ENCODE data around the gene SNORC. TPM values are rescaled to one million over a fixed set of nuclear protein-coding genes. Genes with fewer than 3 reads are reported as not detected.

The SNORC gene
- total and polyA plus RNA-seq, 4 donors: 0.63 to 2.1 (median 1.3) TPM

DNA sequence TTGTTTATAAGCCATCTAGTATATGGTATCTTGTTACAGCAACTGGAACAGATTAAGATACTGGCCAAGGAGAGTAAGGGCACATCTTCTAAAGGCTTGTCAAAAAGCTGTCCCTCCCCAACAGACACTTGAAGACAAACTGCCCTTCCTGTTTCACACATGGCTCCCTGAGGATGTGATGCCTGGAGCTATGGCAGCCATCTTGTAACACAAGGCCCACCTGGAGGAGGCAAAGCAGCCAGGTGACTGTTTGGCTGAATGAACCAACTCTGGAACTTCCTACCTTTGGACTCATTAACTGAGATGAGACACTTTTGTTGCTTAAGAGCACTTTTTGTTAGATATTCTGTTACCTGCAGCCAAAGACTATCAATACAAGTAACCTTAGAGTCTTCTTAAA is 54.4 kb downstream of the SNORC start:
- Histone ChIP-seq H3K27ac (ENCODE audit: low read depth in 1 of 2, low read length in 1 of 2) (no peak overlapping the region), H3K4me1 (ENCODE audit: control insufficient read depth in 5 of 5, insufficient read depth in 5 of 5, low read length in 5 of 5) (peaks cover 0 to 16% (median 4%) of the 10 kb centered on the region in 5 donors), H3K36me3 (ENCODE audit: control insufficient read depth in 4 of 4, insufficient read depth in 4 of 4, low read length in 4 of 4) (no peaks in the 10 kb centered on the region), H3K9ac (ENCODE audit: insufficient read depth in 1 of 2, low read length in 2 of 2) (no peak overlapping the region), H3K4me3 (no peak overlapping the region), H3K9me3 (ENCODE audit: control insufficient read depth in 4 of 4, insufficient read depth in 3 of 4, low read length in 3 of 4) (peaks cover 0 to 6% (median 0%) of the 10 kb centered on the region in 4 donors), H3K27me3 (ENCODE audit: control insufficient read depth in 3 of 3, insufficient read depth in 3 of 3, low read length in 2 of 3) (peaks cover 10 to 39% (median 31%) of the 10 kb centered on the region in 3 donors)
- ATAC-seq (ENCODE audit: insufficient read depth, low FRiP score): no peak
- no peak for DNase-seq
- TF ChIP-seq, protein P1, sequence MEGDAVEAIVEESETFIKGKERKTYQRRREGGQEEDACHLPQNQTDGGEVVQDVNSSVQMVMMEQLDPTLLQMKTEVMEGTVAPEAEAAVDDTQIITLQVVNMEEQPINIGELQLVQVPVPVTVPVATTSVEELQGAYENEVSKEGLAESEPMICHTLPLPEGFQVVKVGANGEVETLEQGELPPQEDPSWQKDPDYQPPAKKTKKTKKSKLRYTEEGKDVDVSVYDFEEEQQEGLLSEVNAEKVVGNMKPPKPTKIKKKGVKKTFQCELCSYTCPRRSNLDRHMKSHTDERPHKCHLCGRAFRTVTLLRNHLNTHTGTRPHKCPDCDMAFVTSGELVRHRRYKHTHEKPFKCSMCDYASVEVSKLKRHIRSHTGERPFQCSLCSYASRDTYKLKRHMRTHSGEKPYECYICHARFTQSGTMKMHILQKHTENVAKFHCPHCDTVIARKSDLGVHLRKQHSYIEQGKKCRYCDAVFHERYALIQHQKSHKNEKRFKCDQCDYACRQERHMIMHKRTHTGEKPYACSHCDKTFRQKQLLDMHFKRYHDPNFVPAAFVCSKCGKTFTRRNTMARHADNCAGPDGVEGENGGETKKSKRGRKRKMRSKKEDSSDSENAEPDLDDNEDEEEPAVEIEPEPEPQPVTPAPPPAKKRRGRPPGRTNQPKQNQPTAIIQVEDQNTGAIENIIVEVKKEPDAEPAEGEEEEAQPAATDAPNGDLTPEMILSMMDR (IDR thresholded peaks at IDR 0.05; ENCODE audit: control extremely low read depth, extremely low read depth): no peak

- Histone ChIP-seq H3K27me3 (ENCODE audit: control insufficient read depth in 3 of 3, insufficient read depth in 3 of 3, low read length in 2 of 3) (peaks cover 10 to 38% (median 31%) of the 10 kb centered on the region in 3 donors), H3K4me1 (ENCODE audit: control insufficient read depth in 5 of 5, insufficient read depth in 5 of 5, low read length in 5 of 5) (peaks cover 0 to 16% (median 4%) of the 10 kb centered on the region in 5 donors), H3K36me3 (ENCODE audit: control insufficient read depth in 4 of 4, insufficient read depth in 4 of 4, low read length in 4 of 4) (no peaks in the 10 kb centered on the region), H3K27ac (ENCODE audit: low read depth in 1 of 2, low read length in 1 of 2) (no peak overlapping the region), H3K9me3 (ENCODE audit: control insufficient read depth in 4 of 4, insufficient read depth in 3 of 4, low read length in 3 of 4) (peaks cover 0 to 6% (median 0%) of the 10 kb centered on the region in 4 donors), H3K9ac (ENCODE audit: insufficient read depth in 1 of 2, low read length in 2 of 2) (no peak overlapping the region), H3K4me3 (no peak overlapping the region)
- DNase-seq (no peak), ATAC-seq (ENCODE audit: insufficient read depth, low FRiP score) (no peak)
- TF ChIP-seq, protein P1 (IDR thresholded peaks at IDR 0.05; ENCODE audit: control extremely low read depth, extremely low read depth): no peak
- WGBS, 2 donors: 25 to 31% methylated on average over 11 of the region's 11 CpGs
Measured at GRCh38 chr2:232925153-232925820, 55.2 kb downstream of the SNORC start.

- TF ChIP-seq, protein P1 (IDR thresholded peaks at IDR 0.05; ENCODE audit: control extremely low read depth, extremely low read depth): no peak
- H3K27ac ChIP-seq (ENCODE audit: low read depth in 1 of 2, low read length in 1 of 2): no peak overlapping the region
- no peaks in the 10 kb centered on the region for H3K36me3 ChIP-seq (ENCODE audit: control insufficient read depth in 4 of 4, insufficient read depth in 4 of 4, low read length in 4 of 4)
- peaks cover 0 to 6% (median 0%) of the 10 kb centered on the region in 4 donors for H3K9me3 ChIP-seq (ENCODE audit: control insufficient read depth in 4 of 4, insufficient read depth in 3 of 4, low read length in 3 of 4)
- no peak for DNase-seq
- H3K4me1 ChIP-seq (ENCODE audit: control insufficient read depth in 5 of 5, insufficient read depth in 5 of 5, low read length in 5 of 5): peaks cover 0 to 16% (median 4%) of the 10 kb centered on the region in 5 donors
- H3K4me3 ChIP-seq: no peak overlapping the region
- H3K27me3 ChIP-seq (ENCODE audit: control insufficient read depth in 3 of 3, insufficient read depth in 3 of 3, low read length in 2 of 3): peaks cover 10 to 35% (median 31%) of the 10 kb centered on the region in 3 donors
- no peak overlapping the region for H3K9ac ChIP-seq (ENCODE audit: insufficient read depth in 1 of 2, low read length in 2 of 2)
- no peak for ATAC-seq (ENCODE audit: insufficient read depth, low FRiP score)
- WGBS, 2 donors: 32 to 37% methylated on average over 11 of the region's 11 CpGs
Measured at GRCh38 chr2:232925821-232926156, 55.7 kb downstream of the SNORC start.
